Upper lobe of left lung (tissue), 4 donors: ENCODE results near the gene SBF2.

Experiments used
- CTCF ChIP-seq, 6 experiments: fragments of 450-650 bp in 4 of 6; fragments of 200-600 bp in 2 of 6; sonication (generic) in 2 of 6; IDR thresholded peaks; one replicate each; pipeline ENCODE4 v1.5.1; 2016 to 2019; ENCODE audit warnings: antibody characterized with exemption in 6 of 6
- POLR2AphosphoS5 ChIP-seq, 2 donors: sonication (generic); formaldehyde crosslinking; IDR thresholded peaks; one replicate each; pipeline ENCODE4 v1.5.1; 2017; ENCODE audit warnings: antibody characterized with exemption in 2 of 2

DNA sequence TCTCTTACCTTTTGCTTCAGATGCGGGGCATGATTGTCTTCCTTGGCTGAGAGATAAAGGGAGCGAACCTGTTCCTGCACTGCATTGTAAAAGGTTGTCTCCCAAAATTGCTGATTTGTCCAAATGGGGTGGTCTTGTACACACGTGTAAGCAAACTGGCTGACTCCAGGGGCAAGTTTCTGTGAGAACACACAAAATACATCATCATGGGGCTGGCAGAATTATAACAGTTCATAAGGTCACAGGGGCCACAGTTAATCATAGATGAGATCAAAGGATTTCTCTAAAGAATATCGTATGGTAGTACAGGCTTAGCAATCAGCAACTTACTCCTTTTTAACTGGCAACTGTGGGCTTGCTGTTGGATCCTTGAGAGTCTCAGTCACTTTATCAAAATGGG is 435.8 kb downstream of the SBF2 start:
- no peak for TF ChIP-seq CTCF (IDR thresholded peaks at IDR 0.05)
- TF ChIP-seq POLR2AphosphoS5 (IDR thresholded peaks at IDR 0.05): no peak
